Measurements from ENCODE around the gene NOL9.

GRCh38 chr1:6491081-6491449 is 63.2 kb downstream of the NOL9 start:
- no peak for TF ChIP-seq CTCF (IDR thresholded peaks at IDR 0.05)
- no peak for TF ChIP-seq MAX (IDR thresholded peaks at IDR 0.05; ENCODE audit: low read depth)
- no peak for TF ChIP-seq USF1 (IDR thresholded peaks at IDR 0.05; ENCODE audit: borderline replicate concordance, low read depth)
- TF ChIP-seq JUND (IDR thresholded peaks at IDR 0.05) = no peak
- no peak for TF ChIP-seq NFIC (IDR thresholded peaks at IDR 0.05; ENCODE audit: borderline replicate concordance)
- TF ChIP-seq RXRA (IDR thresholded peaks at IDR 0.05; ENCODE audit: borderline replicate concordance, low read depth) = no peak
- TF ChIP-seq REST (IDR thresholded peaks at IDR 0.05; ENCODE audit: low read depth, low read length) = no peak
